Caco-2 (cell line): Measurements from ENCODE around the gene CLIC5. TPM values are rescaled to one million over a fixed set of nuclear protein-coding genes. Genes with fewer than 3 reads are reported as not detected.
A peak's percentile ranks its signal among the peaks of the same experiment; 100 is the strongest.

Experiments used
- BruUV-seq: library from RNA; stranded (reverse); fragments of 400-500 nt; replicated peaks from 2 replicates; lab custom pipeline; 2021; lab: Mats Ljungman, UMichigan
- CTCF ChIA-PET: fragments of 300-600 bp; sonication (Branson Sonifier 250); formaldehyde crosslinking; loops from one replicate; lab custom pipeline; 2022; ENCODE audit warnings: antibody characterized with exemption; lab: Charles Lee
- POLR2A ChIA-PET: fragments of 300-600 bp; sonication (Branson Sonifier 250); formaldehyde crosslinking; loops from one replicate; lab custom pipeline; 2022; ENCODE audit warnings: antibody characterized with exemption; lab: Charles Lee
- DNase-seq, 2 experiments: peaks; one replicate each; pipeline versions ENCODE4 v3.0.0 to v3.0.0-alpha.2; 2020 to 2022
- H3K27me3 ChIP-seq: replicated peaks from 2 replicates; pipeline ENCODE4 v1.6.0; 2011; ENCODE audit warnings: low read length; ENCODE audit not compliant: control insufficient read depth, insufficient read depth
- H3K36me3 ChIP-seq: 2 replicates; pipeline ENCODE4 v1.5.1; 2011; ENCODE audit warnings: low read length; ENCODE audit not compliant: control insufficient read depth, insufficient read depth
- H3K4me1 ChIP-seq: fragments of 250-450 bp; sonication (Bioruptor Pico); 2 replicates; pipeline ENCODE4 v1.5.1; 2020; ENCODE audit warnings: mild to moderate bottlenecking
- H3K4me3 ChIP-seq: 2 replicates; pipeline ENCODE4 v1.5.1; 2011; ENCODE audit warnings: low read depth, mild to moderate bottlenecking, control low read depth, low read length
- H3K9me3 ChIP-seq: fragments of 250-450 bp; sonication (Bioruptor Pico); 2 replicates; pipeline ENCODE4 v1.5.1; 2020; ENCODE audit warnings: mild to moderate bottlenecking, moderate library complexity
- H3K27ac Mint-ChIP-seq: one replicate; pipeline ENCODE4 v1.8.0; 2022; ENCODE audit warnings: mixed read lengths; ENCODE audit not compliant: unreplicated experiment
- H3K27me3 Mint-ChIP-seq: one replicate; pipeline ENCODE4 v1.8.0; 2022; ENCODE audit warnings: mixed read lengths; ENCODE audit not compliant: insufficient read depth, unreplicated experiment
- H3K36me3 Mint-ChIP-seq: one replicate; pipeline ENCODE4 v1.8.0; 2022; ENCODE audit warnings: mild to moderate bottlenecking, mixed read lengths; ENCODE audit not compliant: insufficient read depth, unreplicated experiment
- H3K4me1 Mint-ChIP-seq: one replicate; pipeline ENCODE4 v1.8.0; 2022; ENCODE audit warnings: low read depth, mixed read lengths; ENCODE audit not compliant: unreplicated experiment
- H3K4me3 Mint-ChIP-seq: one replicate; pipeline ENCODE4 v1.8.0; 2022; ENCODE audit warnings: mild to moderate bottlenecking, moderate library complexity, mixed read lengths; ENCODE audit not compliant: unreplicated experiment
- H3K9me3 Mint-ChIP-seq: one replicate; pipeline ENCODE4 v1.8.0; 2022; ENCODE audit warnings: mixed read lengths; ENCODE audit not compliant: unreplicated experiment
- CTCF ChIP-seq, 2 experiments: fragments of 200-600 bp in 1 of 2; IDR thresholded peaks; 1 replicate in 1 of 2; 2 replicates in 1 of 2; pipeline versions ENCODE4 v1.5.1 to v1.8.0; 2011 to 2022; ENCODE audit warnings: antibody characterized with exemption in 1 of 2, control low read depth in 1 of 2, inconsistent platforms in 1 of 2, low read depth in 1 of 2, low read length in 1 of 2, mild to moderate bottlenecking in 1 of 2, moderate library complexity in 1 of 2; ENCODE audit not compliant: insufficient read depth in 1 of 2, severe bottlenecking in 1 of 2, unreplicated experiment in 1 of 2
- intact Hi-C: fragments of 100-400 bp; cut with micrococcal nuclease; formaldehyde crosslinking; loops from one replicate; pipeline ENCODE4 v1.10.0; 2022; ENCODE audit not compliant: unreplicated experiment
- total RNA-seq: library from RNA; stranded (reverse); gene quantifications from 2 replicates; pipeline ENCODE4 v1.2.3, GENCODE V29; 2022

Gene CLIC5
- total RNA-seq, 1 experiment from 2014 or later = 15.1 TPM

DNA sequence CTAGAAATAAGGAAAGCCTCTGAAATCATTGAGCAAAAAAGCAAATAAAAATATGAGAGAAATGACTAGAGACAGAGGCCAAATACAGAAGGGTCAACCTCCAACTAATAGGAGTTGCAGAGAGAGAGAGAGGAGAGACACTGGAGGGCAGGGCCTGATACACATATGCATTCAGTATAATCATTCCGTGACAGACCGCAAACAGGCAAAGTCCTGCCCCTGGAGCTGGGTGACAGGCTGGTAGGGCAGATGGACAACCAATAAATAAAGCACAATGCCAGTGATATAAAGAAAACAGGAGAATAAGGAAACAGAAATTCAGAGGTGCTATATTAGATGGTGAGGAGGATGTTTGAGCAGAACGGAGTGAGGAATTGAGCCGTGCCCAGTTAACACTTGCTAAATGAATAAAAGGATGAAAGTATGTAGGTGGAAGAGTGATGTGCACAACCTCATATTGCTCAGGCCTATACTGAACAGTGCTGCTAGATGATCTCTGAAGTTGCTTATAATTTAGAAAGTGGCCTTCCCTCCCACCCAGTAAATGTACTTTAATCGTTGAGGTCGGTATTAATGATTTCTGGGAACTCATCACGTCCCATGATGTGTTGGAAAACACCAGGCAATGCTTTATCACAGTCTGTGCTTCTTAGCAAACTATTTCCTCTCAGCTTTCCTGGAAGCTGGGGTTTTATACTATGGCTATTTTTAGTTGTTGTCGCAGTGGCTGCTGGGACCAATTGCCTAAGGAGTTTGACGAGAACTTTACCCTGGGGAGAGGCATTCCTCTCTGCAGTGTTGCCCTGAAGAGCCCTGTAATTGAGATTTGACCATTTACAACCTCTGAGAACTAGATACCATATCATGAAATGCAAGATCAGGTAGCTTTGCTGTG is 37.6 kb upstream of the CLIC5 start:
- no peak for TF ChIP-seq CTCF (IDR thresholded peaks at IDR 0.05; ENCODE audit: insufficient read depth in 1 of 2, low read depth in 1 of 2, low read length in 1 of 2, severe bottlenecking in 1 of 2, unreplicated experiment in 1 of 2)
- no peaks in the 10 kb centered on the region for H3K36me3 ChIP-seq
- H3K4me3 ChIP-seq = no peak overlapping the region
- ChIA-PET POLR2A (interaction anchor here (0.6 kb wide), 1 partner anchor 117 kb away, joined by 3 read pairs; the partner anchor contains the start of gene ENPP5), CTCF (no interaction called here)
- intact Hi-C loops = no loop called here
- H3K9me3 Mint-ChIP-seq = peaks cover 15% of the 10 kb centered on the region
- H3K9me3 ChIP-seq = no peaks in the 10 kb centered on the region
- no peak overlapping the region for H3K4me3 Mint-ChIP-seq
- peaks cover 15% of the 10 kb centered on the region for H3K4me1 ChIP-seq
- H3K4me1 Mint-ChIP-seq = peaks cover 11% of the 10 kb centered on the region
- H3K27me3 ChIP-seq = no peaks in the 10 kb centered on the region
- peak overlapping the region; percentile 50 for H3K27ac Mint-ChIP-seq
- no TSS peak for BruUV-seq
- no peaks in the 10 kb centered on the region for H3K27me3 Mint-ChIP-seq
- no peaks in the 10 kb centered on the region for H3K36me3 Mint-ChIP-seq
- peak; percentile 23 to 49 for DNase-seq

GRCh38 chr6:46052479-46052878 is 36.8 kb upstream of the CLIC5 start:
- no peaks in the 10 kb centered on the region for H3K27me3 ChIP-seq
- POLR2A ChIA-PET = no interaction called here
- Mint-ChIP-seq H3K4me3 (no peak overlapping the region), H3K4me1 (peaks cover 11% of the 10 kb centered on the region), H3K27ac (no peak overlapping the region), H3K27me3 (no peaks in the 10 kb centered on the region), H3K36me3 (no peaks in the 10 kb centered on the region), H3K9me3 (peaks cover 11% of the 10 kb centered on the region)
- no peak overlapping the region for H3K4me3 ChIP-seq
- no TSS peak for BruUV-seq
- intact Hi-C loops = no loop called here
- H3K4me1 ChIP-seq = peaks cover 15% of the 10 kb centered on the region
- CTCF ChIA-PET = no interaction called here
- H3K9me3 ChIP-seq = no peaks in the 10 kb centered on the region
- no peaks in the 10 kb centered on the region for H3K36me3 ChIP-seq
- no peak for DNase-seq
- no peak for TF ChIP-seq CTCF (IDR thresholded peaks at IDR 0.05; ENCODE audit: insufficient read depth in 1 of 2, low read depth in 1 of 2, low read length in 1 of 2, severe bottlenecking in 1 of 2, unreplicated experiment in 1 of 2)

DNA sequence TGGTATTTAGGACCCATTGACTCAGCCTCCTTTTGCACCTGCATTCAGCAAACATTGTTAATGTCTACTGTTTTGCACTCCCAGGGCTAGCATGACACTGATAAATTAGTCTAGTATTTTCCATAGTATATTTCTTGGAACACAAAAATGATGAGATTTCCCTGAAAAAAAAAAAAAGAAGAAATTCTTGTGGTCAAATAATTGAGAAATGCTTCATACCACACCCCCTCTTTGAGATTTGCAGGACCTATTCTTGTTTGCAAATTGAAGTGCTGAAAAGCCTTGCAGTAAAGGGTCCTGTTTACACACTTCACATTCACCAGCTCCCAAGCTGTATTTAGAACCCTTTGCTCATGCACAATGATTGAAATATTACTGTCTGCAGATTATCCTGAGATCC is 36.3 kb upstream of the CLIC5 start:
- Histone ChIP-seq H3K9me3 (no peaks in the 10 kb centered on the region), H3K4me3 (no peak overlapping the region), H3K27me3 (no peaks in the 10 kb centered on the region), H3K36me3 (no peaks in the 10 kb centered on the region), H3K4me1 (peaks cover 15% of the 10 kb centered on the region)
- no peaks in the 10 kb centered on the region for H3K36me3 Mint-ChIP-seq
- H3K4me1 Mint-ChIP-seq = peaks cover 11% of the 10 kb centered on the region
- no peak overlapping the region for H3K4me3 Mint-ChIP-seq
- intact Hi-C loops = no loop called here
- peaks cover 6% of the 10 kb centered on the region for H3K9me3 Mint-ChIP-seq
- no peak for TF ChIP-seq CTCF (IDR thresholded peaks at IDR 0.05; ENCODE audit: insufficient read depth in 1 of 2, low read depth in 1 of 2, low read length in 1 of 2, severe bottlenecking in 1 of 2, unreplicated experiment in 1 of 2)
- DNase-seq = no peak
- no peaks in the 10 kb centered on the region for H3K27me3 Mint-ChIP-seq
- no peak overlapping the region for H3K27ac Mint-ChIP-seq
- no TSS peak for BruUV-seq
- CTCF ChIA-PET = no interaction called here
- POLR2A ChIA-PET = no interaction called here
